A673 (cell line): ENCODE data around the gene ARHGAP15. TPM values are rescaled to one million over a fixed set of nuclear protein-coding genes. Genes with fewer than 3 reads are reported as not detected.

Source experiments
- BruUV-seq: library from RNA; stranded (reverse); fragments of 400-500 nt; replicated peaks from 2 replicates; lab custom pipeline; 2021; lab: Mats Ljungman, UMichigan
- CTCF ChIA-PET: fragments of 300-600 bp; sonication (Branson Sonifier 250); formaldehyde crosslinking; loops from one replicate; lab custom pipeline; 2022; ENCODE audit warnings: antibody characterized with exemption; lab: Charles Lee
- POLR2A ChIA-PET: fragments of 300-600 bp; sonication (Branson Sonifier 250); formaldehyde crosslinking; loops from one replicate; lab custom pipeline; 2022; ENCODE audit warnings: antibody characterized with exemption; ENCODE audit not compliant: low non-redundant PET; lab: Charles Lee
- DNase-seq: peaks from one replicate; pipeline ENCODE4 v3.0.0-alpha.2; 2015; ENCODE audit warnings: low spot score
- H3K27ac ChIP-seq: fragments of 200-600 bp; sonication (generic); 2 replicates; pipeline ENCODE4 v1.5.1; 2016; ENCODE audit warnings: mixed run types, low read depth, mild to moderate bottlenecking, mixed read lengths, antibody characterized with exemption, low read length; ENCODE audit not compliant: poor library complexity, severe bottlenecking
- H3K27me3 ChIP-seq: fragments of 200-600 bp; sonication (generic); replicated peaks from 2 replicates; pipeline ENCODE4 v1.6.1; 2017; ENCODE audit warnings: mixed run types, low read depth, mild to moderate bottlenecking, mixed read lengths, antibody characterized with exemption, low read length; ENCODE audit not compliant: insufficient read depth, poor library complexity
- H3K36me3 ChIP-seq: fragments of 200-600 bp; sonication (generic); 2 replicates; pipeline ENCODE4 v1.6.1; 2016; ENCODE audit warnings: mixed run types, mild to moderate bottlenecking, mixed read lengths, antibody characterized with exemption, low read length; ENCODE audit not compliant: insufficient read depth, poor library complexity, severe bottlenecking
- H3K4me1 ChIP-seq: fragments of 200-600 bp; sonication (generic); 2 replicates; pipeline ENCODE4 v1.6.1; 2017; ENCODE audit warnings: mixed run types, mild to moderate bottlenecking, mixed read lengths, antibody characterized with exemption, low read length; ENCODE audit not compliant: insufficient read depth, poor library complexity, severe bottlenecking
- H3K4me3 ChIP-seq: fragments of 200-600 bp; sonication (generic); 2 replicates; pipeline ENCODE4 v1.5.1; 2016; ENCODE audit warnings: low read depth, mixed run types, mild to moderate bottlenecking, mixed read lengths, low read length; ENCODE audit not compliant: poor library complexity, severe bottlenecking
- H3K9me3 ChIP-seq: fragments of 200-600 bp; sonication (generic); 2 replicates; pipeline ENCODE4 v1.6.1; 2016; ENCODE audit warnings: mixed run types, low read depth, mild to moderate bottlenecking, mixed read lengths, antibody characterized with exemption, low read length; ENCODE audit not compliant: poor library complexity, severe bottlenecking
- CTCF ChIP-seq: fragments of 300-800, 200-600 bp; sonication (generic); conservative IDR thresholded peaks from 2 replicates; pipeline ENCODE4 v1.5.1; 2017; ENCODE audit warnings: low read depth, mild to moderate bottlenecking, antibody characterized with exemption, low read length, moderate library complexity, mixed read lengths
- EZH2 ChIP-seq: fragments of 200-600 bp; sonication (generic); IDR thresholded peaks from 2 replicates; pipeline ENCODE4 v1.6.1; 2017; ENCODE audit warnings: borderline replicate concordance, low read depth, mild to moderate bottlenecking, mixed read lengths, antibody characterized with exemption, low read length; ENCODE audit not compliant: poor library complexity, severe bottlenecking
- intact Hi-C: fragments of 100-400 bp; cut with micrococcal nuclease; formaldehyde crosslinking; loops from one replicate; pipeline ENCODE4 v1.10.0; 2022; ENCODE audit not compliant: unreplicated experiment
- total RNA-seq: library from RNA; stranded (reverse); gene quantifications from 2 replicates; pipeline ENCODE4 v1.2.3, GENCODE V29; 2021

Gene ARHGAP15
- total RNA-seq, 1 experiment from 2014 or later = not detected

- POLR2A ChIA-PET = no interaction called here
Observed at GRCh38 chr2:143261986-143262385, 132.8 kb downstream of the ARHGAP15 start.

GRCh38 chr2:143262389-143262788 is 133.2 kb downstream of the ARHGAP15 start:
- intact Hi-C loops = no loop called here
- Histone ChIP-seq H3K27ac (no peak overlapping the region), H3K27me3 (no peaks in the 10 kb centered on the region), H3K4me1 (peaks cover 9% of the 10 kb centered on the region), H3K4me3 (no peak overlapping the region), H3K36me3 (no peaks in the 10 kb centered on the region), H3K9me3 (no peaks in the 10 kb centered on the region)
- BruUV-seq = no TSS peak
- TF ChIP-seq EZH2 = no peak
- no peak for TF ChIP-seq CTCF
- POLR2A ChIA-PET = no interaction called here
- DNase-seq = no peak
- CTCF ChIA-PET = interaction anchor here (0.7 kb wide), 1 partner anchor 144 kb away, joined by 10 read pairs; no protein-coding TSS in a partner anchor

More at GRCh38 chr2:143261986-143262385, 132.8 kb downstream of the ARHGAP15 start:
- Histone ChIP-seq H3K4me1 (peaks cover 9% of the 10 kb centered on the region), H3K27ac (peak overlapping the region; percentile 57), H3K9me3 (no peaks in the 10 kb centered on the region), H3K4me3 (no peak overlapping the region), H3K36me3 (no peaks in the 10 kb centered on the region), H3K27me3 (no peaks in the 10 kb centered on the region)
- TF ChIP-seq EZH2 (no peak), CTCF (no peak)
- CTCF ChIA-PET = interaction anchor here (0.7 kb wide), 1 partner anchor 144 kb away, joined by 10 read pairs; no protein-coding TSS in a partner anchor
- DNase-seq = peak; percentile 62
- intact Hi-C loops = no loop called here
- no TSS peak for BruUV-seq

GRCh38 chr2:143263066-143263625 is 133.9 kb downstream of the ARHGAP15 start:
- H3K27me3 ChIP-seq = no peaks in the 10 kb centered on the region
- TF ChIP-seq CTCF (peak; percentile 44; the same call in 1 of the 2 replicates), EZH2 (no peak)
- peak; percentile 25 for DNase-seq
- POLR2A ChIA-PET = no interaction called here
- H3K36me3 ChIP-seq = no peaks in the 10 kb centered on the region
- H3K9me3 ChIP-seq = no peaks in the 10 kb centered on the region
- H3K27ac ChIP-seq = no peak overlapping the region
- peaks cover 9% of the 10 kb centered on the region for H3K4me1 ChIP-seq
- intact Hi-C loops = no loop called here
- BruUV-seq = no TSS peak
- CTCF ChIA-PET = no interaction called here
- H3K4me3 ChIP-seq = no peak overlapping the region
